IMR-90 (cell line): Measurements from ENCODE around the gene FAM8A1.

Experiments
- FOS ChIP-seq: fragments of 150-350 bp; IDR thresholded peaks from 2 replicates; pipeline ENCODE4 v1.6.1; 2016; ENCODE audit warnings: low read depth, low read length
- POLR2A ChIP-seq: IDR thresholded peaks from 2 replicates; pipeline ENCODE4 v1.6.1; 2012; ENCODE audit warnings: mild to moderate bottlenecking, low read depth, low read length
- RAD21 ChIP-seq: IDR thresholded peaks from 2 replicates; pipeline ENCODE4 v1.6.1; 2012; ENCODE audit warnings: low read length, improper control_type of control experiment
- SMC3 ChIP-seq: fragments of 150-350 bp; IDR thresholded peaks from 2 replicates; pipeline ENCODE4 v1.6.1; 2016; ENCODE audit warnings: low read depth, mild to moderate bottlenecking, antibody characterized with exemption, low read length, moderate library complexity
- TF ChIP-seq, protein P1 (sequence below): conservative IDR thresholded peaks from 2 replicates; pipeline ENCODE4 v1.5.1; 2012; ENCODE audit warnings: mild to moderate bottlenecking, low read depth, low read length, improper control_type of control experiment
- TF ChIP-seq, protein P2 (sequence below): fragments of 150-350 bp; IDR thresholded peaks from 2 replicates; pipeline ENCODE4 v1.6.1; 2016; ENCODE audit warnings: low read depth, mild to moderate bottlenecking, low read length, moderate library complexity, borderline replicate concordance

DNA sequence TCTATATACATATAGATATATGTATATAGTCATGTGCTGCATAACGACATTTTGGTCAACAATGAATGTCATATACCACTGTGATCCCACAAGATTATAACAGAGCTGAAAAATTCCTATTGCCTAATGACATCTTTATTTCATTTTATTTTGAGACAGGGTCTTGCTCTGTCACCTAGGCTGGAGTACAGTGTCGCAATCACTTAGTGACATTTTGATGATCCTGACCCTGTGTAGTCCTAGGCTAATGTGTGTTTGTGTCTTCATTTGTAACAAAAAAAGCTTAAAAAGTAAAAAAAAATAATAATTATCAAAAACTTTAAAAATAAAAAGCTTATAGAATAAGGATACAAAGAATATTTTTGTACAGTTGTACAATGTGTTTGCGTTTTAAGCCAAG is 4.0 kb upstream of the FAM8A1 start:
- TF ChIP-seq POLR2A (no peak), SMC3 (no peak), FOS (no peak), RAD21 (no peak)
- TF ChIP-seq, protein P1, sequence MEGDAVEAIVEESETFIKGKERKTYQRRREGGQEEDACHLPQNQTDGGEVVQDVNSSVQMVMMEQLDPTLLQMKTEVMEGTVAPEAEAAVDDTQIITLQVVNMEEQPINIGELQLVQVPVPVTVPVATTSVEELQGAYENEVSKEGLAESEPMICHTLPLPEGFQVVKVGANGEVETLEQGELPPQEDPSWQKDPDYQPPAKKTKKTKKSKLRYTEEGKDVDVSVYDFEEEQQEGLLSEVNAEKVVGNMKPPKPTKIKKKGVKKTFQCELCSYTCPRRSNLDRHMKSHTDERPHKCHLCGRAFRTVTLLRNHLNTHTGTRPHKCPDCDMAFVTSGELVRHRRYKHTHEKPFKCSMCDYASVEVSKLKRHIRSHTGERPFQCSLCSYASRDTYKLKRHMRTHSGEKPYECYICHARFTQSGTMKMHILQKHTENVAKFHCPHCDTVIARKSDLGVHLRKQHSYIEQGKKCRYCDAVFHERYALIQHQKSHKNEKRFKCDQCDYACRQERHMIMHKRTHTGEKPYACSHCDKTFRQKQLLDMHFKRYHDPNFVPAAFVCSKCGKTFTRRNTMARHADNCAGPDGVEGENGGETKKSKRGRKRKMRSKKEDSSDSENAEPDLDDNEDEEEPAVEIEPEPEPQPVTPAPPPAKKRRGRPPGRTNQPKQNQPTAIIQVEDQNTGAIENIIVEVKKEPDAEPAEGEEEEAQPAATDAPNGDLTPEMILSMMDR, result no peak
- TF ChIP-seq, protein P2, sequence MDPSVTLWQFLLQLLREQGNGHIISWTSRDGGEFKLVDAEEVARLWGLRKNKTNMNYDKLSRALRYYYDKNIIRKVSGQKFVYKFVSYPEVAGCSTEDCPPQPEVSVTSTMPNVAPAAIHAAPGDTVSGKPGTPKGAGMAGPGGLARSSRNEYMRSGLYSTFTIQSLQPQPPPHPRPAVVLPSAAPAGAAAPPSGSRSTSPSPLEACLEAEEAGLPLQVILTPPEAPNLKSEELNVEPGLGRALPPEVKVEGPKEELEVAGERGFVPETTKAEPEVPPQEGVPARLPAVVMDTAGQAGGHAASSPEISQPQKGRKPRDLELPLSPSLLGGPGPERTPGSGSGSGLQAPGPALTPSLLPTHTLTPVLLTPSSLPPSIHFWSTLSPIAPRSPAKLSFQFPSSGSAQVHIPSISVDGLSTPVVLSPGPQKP, result no peak
